OCI-M2 (cell line): ENCODE measurements around the gene SZT2.

ENCODE experiments used
- DNase-seq: peaks from one replicate; lab custom pipeline; 2025; ENCODE audit not compliant: unreplicated experiment; lab: John Stamatoyannopoulos, UW

Gene SZT2

GRCh38 chr1:43422995-43423671, 33.4 kb downstream of the SZT2 start:
- DNase-seq, result no peak

- DNase-seq, result no peak
These were observed 34.2 kb downstream of the SZT2 start for GRCh38 chr1:43423672-43424550.

GRCh38 chr1:43425045-43425444, 35.3 kb downstream of the SZT2 start:
- DNase-seq, result no peak

GRCh38 chr1:43426221-43426620, 36.5 kb downstream of the SZT2 start:
- no peak for DNase-seq

- no peak for DNase-seq
These were observed 37.8 kb downstream of the SZT2 start for GRCh38 chr1:43427524-43427923.

GRCh38 chr1:43427941-43428340, 38.2 kb downstream of the SZT2 start:
- no peak for DNase-seq

GRCh38 chr1:43430831-43431230, 41.1 kb downstream of the SZT2 start:
- no peak for DNase-seq

- no peak for DNase-seq
These were observed 42.0 kb downstream of the SZT2 start for GRCh38 chr1:43431676-43432075.

GRCh38 chr1:43432171-43432860, 42.6 kb downstream of the SZT2 start:
- no peak for DNase-seq

GRCh38 chr1:43432907-43433306, 43.2 kb downstream of the SZT2 start:
- DNase-seq, result no peak

- no peak for DNase-seq
These were observed 44.6 kb downstream of the SZT2 start for GRCh38 chr1:43434256-43434655.

GRCh38 chr1:43435146-43436145, 45.7 kb downstream of the SZT2 start:
- no peak for DNase-seq

- DNase-seq, result no peak
These were observed 46.7 kb downstream of the SZT2 start for GRCh38 chr1:43436371-43436770.

GRCh38 chr1:43437031-43437973, 47.6 kb downstream of the SZT2 start:
- DNase-seq, result no peak

GRCh38 chr1:43438006-43438405, 48.3 kb downstream of the SZT2 start:
- DNase-seq, result no peak

GRCh38 chr1:43438576-43438952, 48.9 kb downstream of the SZT2 start:
- no peak for DNase-seq

- DNase-seq, result no peak
These were observed 49.4 kb downstream of the SZT2 start for GRCh38 chr1:43438953-43439581.

GRCh38 chr1:43439781-43440180, 50.1 kb downstream of the SZT2 start:
- DNase-seq, result no peak

- DNase-seq, result no peak
These were observed 50.7 kb downstream of the SZT2 start for GRCh38 chr1:43440358-43440757.
